GM21619 (cell line): ENCODE data around the gene FAM193A.
A peak's percentile ranks its signal among the peaks of the same experiment; 100 is the strongest.
"Not testable (repeated sequence)": the region's sequence is repeated elsewhere in the genome, so short reads cannot be mapped to it uniquely, and the experiment has no call there.

Experiments
- ATAC-seq: cut with Tn5 transposase; IDR thresholded peaks from one replicate; pipeline ENCODE4 v1.9.1; 2021; ENCODE audit not compliant: unreplicated experiment

FAM193A gene

DNA sequence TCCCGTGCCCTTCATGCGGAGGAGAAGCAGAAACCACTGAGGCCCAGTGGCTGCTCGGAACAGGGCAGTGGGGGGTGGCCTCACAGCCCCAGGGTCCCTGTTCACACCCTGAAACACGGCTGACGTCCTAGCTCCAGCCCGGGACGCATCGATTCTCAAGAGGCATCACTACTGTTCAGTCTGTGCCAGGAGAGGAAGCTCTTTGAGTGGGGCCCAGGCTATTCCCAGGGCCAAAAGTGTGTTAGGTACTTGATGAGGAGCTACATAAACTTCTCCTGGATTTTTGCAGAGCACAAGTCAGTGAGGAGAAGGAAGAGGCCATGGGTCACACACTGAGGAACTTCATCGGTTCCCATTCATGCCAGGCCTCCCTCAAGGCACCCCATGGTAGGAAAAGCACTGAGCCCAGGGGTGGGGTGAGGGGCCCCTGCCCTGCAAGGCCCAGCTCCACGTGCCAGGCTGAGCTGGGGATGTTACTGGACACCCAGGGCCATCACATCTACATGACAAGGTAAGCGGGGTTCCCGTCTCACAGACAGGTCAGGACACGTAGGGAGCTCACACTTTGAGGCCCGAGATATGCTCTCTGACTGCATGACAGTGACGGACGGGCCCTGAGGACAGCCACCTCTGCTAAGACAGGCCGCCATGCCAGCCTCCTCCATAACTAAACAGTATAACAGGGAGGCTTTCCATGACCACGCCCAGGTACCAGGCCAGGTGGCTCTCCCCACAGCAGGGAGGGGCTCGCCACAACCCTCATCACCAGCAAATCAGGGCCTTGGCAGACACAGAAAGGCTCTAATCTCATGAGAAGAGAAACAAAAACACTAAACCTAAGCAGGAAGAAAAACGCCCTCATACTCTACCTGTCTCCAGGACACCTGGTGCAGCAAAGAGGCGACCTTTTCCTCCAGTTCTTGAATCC, 207.3 kb downstream of the FAM193A start:
- no peak for ATAC-seq

DNA sequence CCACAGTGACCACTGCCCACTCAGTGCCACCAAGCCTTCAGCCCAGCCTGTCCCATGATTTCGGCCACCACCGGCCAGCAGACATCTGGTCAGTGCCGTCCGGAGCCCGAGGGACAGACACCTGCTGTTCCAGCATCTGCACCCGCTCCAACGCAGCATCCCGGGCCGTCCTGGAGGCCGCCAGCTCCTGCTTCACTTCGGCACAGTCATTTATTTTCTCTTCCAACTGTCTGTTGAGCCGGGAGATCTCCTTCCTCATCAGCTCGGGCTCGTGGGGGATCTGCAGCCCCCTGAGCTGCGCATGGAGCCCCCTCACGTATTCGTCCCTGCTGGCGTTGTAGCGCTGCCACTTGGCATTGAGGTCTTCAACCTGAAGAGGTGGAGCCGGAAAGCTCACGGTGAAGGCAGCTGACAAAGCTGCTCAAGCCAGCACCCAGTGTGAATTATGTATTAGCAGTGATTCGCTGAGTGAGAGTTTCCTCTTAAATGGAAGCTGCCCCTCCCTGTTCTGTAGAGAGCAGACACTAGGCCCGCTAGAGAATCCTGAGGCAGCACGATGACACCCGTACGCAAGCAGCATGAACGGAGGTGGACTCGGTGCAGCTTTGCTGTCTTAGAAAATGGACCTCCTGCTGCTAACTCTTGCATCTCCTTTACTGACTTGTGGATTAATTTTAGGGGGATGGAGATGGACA, 208.3 kb downstream of the FAM193A start:
- ATAC-seq: no peak

DNA sequence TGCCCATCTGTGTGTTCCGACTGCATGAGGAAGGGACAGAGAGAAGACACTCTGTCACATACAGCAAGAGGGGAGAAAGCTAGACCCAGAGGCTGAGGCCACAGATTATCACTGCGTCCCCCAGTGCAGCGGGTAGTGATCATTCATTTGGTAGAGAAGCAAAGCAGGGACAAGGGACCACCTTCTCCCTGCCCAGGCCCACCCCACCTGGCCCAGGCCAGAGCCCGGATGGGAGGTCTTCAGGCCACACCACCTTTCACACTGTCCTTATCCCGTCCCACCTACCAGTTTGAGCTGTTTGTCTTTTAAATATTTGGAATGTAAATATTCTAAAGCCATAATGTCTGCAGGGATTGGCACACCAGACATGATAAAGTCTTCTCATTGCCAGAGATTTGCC, 209.1 kb downstream of the FAM193A start:
- no peak for ATAC-seq

DNA sequence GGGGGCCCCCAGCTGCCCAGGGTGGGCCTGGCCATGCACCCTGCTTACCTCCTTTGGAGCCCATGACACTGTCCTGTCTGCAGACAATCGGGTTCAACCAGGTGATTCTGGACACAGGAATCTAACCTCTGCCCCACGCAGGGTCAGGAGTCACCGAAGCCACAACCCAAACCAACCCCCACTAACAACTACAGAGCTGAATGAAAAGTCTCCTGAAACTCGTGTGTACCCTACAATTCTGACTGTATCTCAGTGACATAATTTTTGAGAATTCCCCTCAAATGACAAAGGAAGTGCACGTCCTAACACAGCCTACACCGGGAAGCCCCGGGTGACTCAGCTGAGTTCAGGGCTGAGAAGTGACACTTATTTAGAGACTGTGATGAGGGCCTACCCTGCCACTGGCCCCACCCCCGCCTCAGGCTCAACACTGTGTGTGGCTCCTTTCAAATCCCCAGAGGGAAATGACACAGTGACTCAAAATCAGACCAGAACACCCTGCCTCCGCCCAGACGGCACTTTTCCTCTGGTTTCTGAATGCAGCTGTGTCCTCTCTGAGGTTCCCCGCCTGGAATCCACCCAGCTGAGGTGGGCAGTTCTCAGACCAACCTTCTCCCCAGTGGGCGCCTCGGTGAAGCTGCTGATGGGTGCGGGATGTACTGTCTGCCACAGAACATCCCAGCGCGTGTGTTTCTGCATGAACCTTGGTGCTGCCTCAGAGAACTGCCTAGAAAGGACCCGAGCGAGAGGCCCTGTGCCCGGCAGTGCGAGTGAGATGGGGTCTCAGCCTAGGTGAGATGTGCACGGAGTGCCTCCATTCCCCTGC, 209.7 kb downstream of the FAM193A start:
- peak; percentile 90 for ATAC-seq

GRCh38 chr4:2746891-2747695, 210.6 kb downstream of the FAM193A start:
- no peak for ATAC-seq

- ATAC-seq: no peak
These were observed 214.5 kb downstream of the FAM193A start for GRCh38 chr4:2750719-2751605.

GRCh38 chr4:2753436-2753835, 217.0 kb downstream of the FAM193A start:
- ATAC-seq: no peak

GRCh38 chr4:2754848-2755819, 218.7 kb downstream of the FAM193A start:
- no peak for ATAC-seq

- ATAC-seq: peak; percentile 53
These were observed 219.6 kb downstream of the FAM193A start, which contains the start of gene TNIP2 for GRCh38 chr4:2755821-2756690. TNIP2 (minus strand) TSS chr4:2756336; CDS start chr4:2756289, 47 bp downstream.

GRCh38 chr4:2756691-2757350, 220.4 kb downstream of the FAM193A start:
- no peak for ATAC-seq

DNA sequence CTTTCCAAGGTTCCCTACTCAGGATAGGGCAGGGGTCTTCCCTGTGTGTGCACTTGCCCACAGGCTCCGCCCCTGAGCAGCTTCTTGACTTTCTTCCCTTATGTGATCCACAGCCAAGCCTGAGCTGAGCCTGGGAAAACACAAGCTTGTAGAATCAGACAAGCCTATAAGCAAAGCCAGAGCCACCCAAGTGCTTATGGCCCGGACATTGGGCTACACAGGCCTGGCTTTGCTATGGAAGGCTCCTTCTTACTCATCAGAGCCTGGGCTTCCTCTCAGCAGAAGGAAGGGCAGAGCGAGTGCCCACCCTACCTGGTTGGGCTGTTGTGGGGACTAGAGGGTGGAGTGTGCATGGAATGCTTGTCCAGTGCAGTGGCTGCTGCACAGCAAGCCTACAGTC, 221.0 kb downstream of the FAM193A start:
- ATAC-seq: no peak

DNA sequence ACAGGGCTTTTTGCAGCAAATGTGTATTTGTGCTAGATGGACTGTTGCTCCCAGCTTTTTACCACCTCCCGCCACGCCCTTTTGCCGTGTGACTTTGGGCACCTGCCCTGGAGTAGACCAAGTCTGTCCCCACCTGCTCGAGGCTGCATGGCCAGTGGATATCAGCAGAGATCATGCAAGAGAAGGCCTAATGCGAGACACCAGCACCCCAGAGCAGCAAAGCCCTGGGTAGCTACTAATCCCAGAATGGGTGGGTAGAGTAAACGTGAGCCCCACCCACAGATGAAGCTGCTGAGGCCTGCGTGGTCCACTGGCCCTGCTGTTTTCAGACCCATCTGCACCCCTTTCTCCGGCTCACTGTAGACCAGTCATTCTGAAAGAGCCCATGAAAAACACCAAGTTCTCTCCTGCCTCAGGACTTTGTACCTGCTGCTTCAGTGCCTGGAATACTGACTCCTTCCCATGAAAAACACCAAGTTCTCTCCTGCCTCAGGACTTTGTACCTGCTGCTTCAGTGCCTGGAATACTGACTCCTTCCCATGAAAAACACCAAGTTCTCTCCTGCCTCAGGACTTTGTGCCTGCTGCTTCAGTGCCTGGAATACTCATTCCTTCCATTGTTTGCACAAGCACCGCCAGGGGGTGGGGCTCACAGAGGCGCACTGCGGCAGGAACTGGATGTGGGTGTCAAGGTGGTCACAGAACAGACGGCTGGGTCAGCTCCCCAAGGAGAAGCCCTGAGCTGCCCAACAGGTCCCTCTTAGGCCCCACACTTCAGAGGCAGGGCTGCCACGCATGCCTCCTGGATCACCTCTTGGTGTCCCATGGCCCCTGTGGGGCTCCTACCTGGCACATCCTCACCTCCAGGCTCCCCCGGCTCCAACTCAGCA, 224.8 kb downstream of the FAM193A start:
- ATAC-seq: no peak

DNA sequence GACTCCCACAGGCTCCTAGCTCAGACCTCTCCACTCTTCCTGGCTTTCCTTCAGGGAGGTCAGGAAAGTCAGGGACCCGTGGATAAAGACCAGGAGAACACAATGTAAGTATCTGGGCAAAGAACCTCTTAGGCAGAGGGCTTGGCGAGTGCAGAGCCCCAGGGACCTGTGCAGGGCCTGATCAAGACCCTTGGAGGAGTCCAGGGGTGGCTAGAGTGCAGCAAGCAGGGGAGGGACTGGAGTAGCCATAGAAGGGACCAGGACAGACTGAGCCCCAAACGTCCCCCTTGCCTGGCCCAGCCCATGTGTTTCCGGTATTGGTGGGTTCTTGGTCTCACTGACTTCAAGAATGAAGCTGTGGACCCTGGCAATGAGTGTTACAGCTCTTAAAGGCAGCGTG, 225.6 kb downstream of the FAM193A start:
- no peak for ATAC-seq

GRCh38 chr4:2762486-2763370, 226.3 kb downstream of the FAM193A start:
- ATAC-seq: not testable (repeated sequence)

DNA sequence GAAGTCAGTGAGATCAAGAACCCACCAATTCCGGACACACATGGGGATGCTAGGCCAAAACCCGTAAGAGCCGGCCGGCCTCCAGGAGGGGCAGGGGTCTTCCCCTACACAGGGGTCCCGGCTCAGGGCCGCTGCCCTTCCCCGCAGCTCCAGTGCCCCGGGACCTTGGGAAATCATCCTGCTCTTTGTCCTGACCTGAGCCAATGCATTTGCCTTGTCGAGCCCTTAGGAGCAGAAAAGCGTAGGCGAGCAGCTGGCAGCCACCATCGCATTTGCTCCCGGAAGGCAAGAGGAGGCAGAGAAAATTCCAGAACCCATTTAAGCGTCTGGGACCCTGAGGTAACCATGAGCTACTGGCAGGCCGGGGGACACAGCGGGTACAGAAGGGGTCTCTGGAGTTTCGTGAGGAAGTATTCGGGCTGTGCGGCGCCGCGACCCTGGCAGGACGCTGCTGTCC, 227.1 kb downstream of the FAM193A start:
- ATAC-seq: no peak
